Measurements from ENCODE around the gene SRPK1.
"Not testable (repeated sequence)": the region's sequence is repeated elsewhere in the genome, so short reads cannot be mapped to it uniquely, and the experiment has no call there.

The SRPK1 gene

DNA sequence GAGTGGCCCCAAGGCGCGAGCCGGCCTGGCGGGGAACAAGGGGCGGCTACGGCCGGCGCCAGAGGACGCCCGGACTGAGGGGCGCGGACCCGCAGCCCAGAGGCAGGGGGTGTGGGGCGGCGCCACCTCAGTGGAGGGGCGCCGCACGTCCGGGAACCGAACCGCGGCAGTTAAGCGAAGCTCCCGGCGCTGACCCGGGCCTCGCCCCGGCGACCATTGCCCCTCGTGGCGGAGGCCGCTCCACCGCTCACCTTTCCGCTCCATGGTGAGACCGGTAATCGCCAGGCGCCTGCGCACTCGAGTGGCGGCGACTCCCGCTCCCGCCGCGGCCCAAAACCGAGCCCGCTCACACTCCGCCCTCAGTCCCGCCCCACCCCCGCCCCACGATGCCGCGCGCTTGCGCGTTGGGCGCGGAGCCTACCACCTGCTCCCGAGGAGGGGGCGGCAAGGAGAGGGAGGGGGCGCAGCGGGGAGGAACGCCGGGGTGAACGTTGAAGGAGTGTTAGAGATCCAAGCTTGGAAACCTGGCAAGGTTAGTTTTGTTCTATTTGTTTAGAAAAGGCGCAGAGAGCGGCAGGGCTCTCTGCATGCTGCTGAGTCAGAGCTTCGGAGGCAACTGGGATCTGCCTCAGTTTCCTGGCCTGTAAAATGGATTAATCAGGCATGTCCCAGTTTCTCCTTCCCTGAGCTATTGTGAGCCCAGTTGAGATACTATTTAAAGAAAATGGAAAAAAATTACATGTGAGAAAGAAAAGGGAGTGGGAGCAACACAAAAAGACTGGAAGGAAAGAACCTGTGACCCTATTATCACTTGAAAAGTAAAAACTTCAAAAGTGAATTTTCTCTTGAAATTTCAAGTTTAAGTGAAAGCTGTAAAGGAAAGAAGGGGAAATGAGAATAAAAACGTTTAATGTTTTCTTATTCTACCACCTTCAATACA is at the start of gene SRPK1:
Gene SRPK1 (minus strand): TSS at position 306 of the 940 bp plus-strand sequence. CDS start 42 bp downstream, at position 264.
- FAIRE-seq: no peak
- peak; percentile 61 for DNase-seq (ENCODE audit: low spot score)

DNA sequence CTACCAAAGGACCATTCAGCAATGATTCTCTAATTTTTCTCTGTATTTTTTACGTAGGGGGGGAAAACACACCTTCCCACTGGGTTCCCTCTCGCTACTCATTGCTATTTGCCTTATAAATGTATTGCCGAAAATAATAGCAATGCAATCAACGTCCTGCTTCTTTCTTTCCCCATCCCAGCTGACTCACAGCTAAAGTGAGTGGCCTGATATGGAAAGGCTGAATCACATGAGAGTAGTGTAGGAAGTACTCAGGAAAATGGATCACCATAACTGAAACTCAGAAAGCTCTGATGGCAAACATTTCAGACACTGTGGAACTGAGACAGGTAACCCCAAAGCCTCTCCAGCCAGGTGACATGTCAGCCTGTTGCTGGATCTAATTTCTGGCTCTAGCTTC is 49.3 kb upstream of the SRPK1 start:
- no peak for FAIRE-seq
- DNase-seq (ENCODE audit: low spot score): no peak

DNA sequence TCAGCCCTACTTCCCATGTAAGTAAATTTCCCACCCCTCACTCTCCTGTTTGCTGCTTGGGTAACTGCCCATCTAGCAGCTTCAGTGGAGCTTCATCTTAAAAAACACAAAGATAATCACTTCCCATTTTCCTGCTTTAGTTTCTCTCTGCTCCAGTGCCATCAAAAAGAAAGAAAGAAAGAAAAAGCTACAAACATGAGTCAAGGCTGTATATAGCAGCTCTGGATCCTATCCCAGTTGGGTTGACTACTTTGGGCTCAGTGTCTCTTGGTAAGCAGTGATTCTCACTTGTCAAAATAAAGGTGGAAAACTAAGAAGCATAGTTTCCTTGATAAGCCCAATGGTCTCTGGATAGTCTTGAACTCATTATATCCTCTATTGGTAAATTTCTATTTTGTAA is 48.7 kb upstream of the SRPK1 start:
- DNase-seq (ENCODE audit: low spot score) (no peak), FAIRE-seq (no peak)

DNA sequence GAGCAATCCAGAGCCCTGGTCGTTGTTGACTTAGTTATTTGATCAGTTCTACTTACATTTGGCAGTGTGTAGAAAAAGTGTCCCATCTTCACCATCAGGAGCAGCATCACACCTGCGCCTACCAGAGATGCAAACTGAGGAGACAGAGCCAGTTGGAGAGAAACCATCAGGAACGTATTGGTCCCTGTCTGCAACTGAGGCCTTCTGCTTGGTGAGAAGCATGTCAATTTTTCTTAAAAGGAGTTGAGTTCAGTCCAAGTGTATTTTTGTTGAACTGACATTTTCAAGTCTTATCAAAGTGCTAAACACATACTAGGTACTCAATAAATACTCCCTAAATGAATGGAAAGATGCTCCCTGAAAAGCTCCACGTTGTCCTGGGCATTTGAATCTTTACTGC is 47.9 kb upstream of the SRPK1 start:
- DNase-seq (ENCODE audit: low spot score): no peak
- no peak for FAIRE-seq

DNA sequence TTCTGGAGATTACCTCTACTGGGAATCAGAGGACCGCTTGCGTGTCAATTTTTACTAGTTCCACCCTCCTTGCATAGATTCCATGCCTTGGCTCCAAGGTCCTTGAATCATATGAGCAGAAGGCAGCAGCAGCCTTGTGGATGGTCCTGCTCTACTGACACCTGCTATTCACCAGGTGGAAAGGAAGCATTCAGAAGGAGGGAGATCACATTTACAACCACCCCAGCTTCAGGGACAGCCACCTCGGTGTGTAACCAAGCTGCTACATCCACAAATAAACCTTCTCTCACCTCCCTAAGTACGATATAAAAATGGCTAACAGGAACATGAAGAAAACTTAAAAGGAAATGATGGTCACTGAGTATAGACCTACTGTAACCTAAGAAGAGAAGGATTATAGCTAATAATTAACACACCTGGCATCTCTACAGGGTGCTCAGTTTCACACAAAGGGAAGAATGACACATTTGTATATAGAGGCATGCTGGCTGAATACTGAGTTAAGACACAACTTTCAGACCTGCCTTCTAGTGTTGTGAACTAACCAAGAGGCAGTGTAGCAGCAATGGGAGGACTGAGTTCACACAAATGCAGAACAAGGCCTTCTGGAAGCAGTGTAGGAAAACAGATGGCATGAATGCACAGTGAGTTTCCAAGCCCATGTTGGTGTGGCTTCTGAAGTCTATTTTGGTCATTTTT is 46.3 kb upstream of the SRPK1 start:
- FAIRE-seq: peak; percentile 74
- peak; percentile 34 for DNase-seq (ENCODE audit: low spot score)

DNA sequence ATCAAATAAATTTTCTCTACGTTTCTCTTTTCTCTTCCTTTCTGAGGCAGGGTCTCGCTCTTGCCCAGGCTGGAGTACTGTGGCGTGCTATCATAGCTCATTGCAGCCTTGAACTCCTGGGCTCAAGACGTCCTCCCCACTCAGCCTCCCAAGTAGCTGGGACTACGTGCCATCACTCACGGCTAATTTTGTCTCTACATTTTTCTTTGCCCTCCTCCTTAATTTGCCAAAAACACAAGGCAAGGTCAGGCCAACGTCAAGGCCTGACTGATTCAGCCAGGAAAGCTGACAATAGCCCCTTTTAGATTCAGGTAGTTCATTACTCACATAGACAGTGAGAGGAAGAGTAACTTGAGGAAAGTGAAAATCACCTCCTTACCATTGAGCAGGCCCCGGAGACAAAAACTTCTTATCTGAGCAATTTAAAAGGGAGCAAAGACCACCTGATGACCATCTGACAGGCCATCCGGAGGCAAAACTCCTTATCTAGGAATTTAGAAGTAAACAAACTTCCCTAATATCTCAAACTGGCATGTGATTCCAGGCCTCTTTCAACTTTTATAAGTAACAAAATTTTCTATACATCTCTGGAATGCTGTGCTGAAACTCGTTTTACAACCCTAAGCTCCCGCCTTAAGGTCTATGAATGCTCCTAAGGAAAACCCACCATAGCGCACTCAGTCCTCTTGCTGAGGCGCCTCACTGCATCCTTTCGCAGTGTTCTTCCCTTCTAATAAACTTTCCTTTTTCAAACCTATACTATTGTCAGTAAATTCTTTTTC is 42.1 kb upstream of the SRPK1 start:
- no peak for FAIRE-seq
- DNase-seq (ENCODE audit: low spot score): no peak

DNA sequence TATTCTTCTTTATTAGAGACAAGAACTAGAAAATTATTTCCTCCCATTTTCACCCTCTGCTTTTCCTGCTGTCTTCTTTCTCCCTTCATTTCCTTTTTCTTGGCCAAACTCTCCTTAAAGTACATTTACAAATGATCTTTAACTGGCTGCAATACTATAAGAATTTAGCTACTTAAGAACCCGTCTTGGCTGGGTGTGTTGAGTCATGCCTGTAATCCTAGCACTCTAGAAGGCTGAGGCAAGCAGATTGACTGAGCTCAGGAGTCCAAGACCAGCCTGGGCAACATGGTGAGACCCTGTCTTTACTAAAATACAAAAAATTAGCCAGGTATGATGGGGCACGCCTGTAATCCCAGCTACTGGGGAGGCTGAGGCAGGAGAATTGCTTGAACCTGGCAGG is 39.3 kb upstream of the SRPK1 start:
- no peak for FAIRE-seq
- no peak for DNase-seq (ENCODE audit: low spot score)

DNA sequence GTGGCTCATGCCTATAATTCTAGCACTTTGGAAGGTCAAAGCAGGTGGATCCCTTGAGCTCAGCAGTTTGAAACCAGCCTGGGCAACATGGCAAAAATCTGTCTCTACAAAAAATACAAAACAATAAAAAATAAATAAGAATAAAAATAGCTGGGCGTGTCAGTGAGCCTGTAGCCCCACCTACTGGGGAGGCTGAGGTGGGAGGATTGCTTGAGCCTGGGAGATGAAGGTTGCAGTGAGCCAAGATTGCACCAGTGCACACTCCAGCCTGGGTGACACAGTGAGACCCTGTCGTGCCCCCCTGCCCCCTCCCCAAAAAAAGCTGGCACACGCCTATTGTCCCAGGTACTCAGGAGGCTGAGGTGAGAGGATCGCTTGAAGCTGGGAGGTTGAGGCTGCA is 35.1 kb upstream of the SRPK1 start:
- no peak for DNase-seq (ENCODE audit: low spot score)

DNA sequence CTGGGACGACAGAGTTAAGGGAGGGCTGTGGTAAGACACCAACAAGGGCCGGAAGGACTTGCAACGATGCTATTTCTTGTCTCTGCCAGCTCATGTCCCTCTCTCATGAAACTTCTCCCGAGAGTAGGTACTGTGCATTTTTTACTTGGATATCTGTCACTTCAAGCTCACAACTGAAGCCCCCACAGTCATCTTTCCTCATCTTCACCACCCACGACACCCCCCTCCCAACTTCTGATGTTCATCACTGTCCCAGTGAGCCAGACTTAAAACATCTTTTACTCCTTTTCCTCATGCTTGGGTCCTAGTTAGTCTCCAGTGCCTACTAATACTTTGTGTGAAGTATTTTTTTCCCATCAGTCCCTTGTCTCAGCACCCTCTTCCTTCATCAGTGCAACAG is 34.6 kb upstream of the SRPK1 start:
- DNase-seq (ENCODE audit: low spot score) (no peak), FAIRE-seq (no peak)

More for the DNA sequence above, 35.1 kb upstream of the SRPK1 start:
- FAIRE-seq: no peak

DNA sequence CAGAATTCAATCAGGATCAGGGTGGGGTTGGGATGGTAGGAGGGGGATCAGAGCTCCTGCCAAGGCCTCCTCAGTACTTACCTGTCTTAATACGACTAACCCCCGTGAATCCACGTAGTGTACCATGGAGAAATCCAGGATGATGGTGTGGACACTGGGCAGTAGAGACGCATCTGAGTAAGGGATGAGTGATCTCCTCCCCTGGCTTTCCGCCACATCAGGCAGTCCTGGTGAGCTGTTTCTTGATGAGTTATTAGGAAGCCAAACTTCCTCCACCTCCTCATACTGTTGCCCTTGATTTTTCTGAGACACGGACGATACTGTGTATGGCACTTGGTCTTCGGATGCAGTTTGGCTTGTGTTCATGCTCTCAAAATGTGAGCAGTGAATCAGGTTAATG is 34.2 kb upstream of the SRPK1 start:
- FAIRE-seq: no peak
- peak; percentile 7 for DNase-seq (ENCODE audit: low spot score)

DNA sequence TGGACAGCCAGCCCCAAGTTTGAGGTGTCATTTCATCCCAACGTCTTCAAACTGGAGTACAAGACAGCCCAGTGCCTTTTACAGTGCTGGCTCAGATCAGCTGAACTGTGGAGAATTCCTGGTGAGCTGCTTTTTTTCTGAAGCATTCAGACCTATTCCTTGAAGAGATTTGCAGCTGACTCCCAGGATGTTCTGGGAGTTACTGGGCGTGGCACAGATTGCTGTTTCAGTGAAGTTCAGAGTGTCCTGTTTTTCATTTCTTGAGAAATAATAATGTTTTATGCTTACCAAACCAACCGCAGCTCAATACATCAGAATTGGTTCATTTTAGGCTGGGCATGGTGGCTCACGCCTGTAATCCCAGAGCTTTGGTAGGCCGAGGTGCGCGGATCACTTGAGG is 33.4 kb upstream of the SRPK1 start:
- DNase-seq (ENCODE audit: low spot score) (no peak), FAIRE-seq (no peak)

DNA sequence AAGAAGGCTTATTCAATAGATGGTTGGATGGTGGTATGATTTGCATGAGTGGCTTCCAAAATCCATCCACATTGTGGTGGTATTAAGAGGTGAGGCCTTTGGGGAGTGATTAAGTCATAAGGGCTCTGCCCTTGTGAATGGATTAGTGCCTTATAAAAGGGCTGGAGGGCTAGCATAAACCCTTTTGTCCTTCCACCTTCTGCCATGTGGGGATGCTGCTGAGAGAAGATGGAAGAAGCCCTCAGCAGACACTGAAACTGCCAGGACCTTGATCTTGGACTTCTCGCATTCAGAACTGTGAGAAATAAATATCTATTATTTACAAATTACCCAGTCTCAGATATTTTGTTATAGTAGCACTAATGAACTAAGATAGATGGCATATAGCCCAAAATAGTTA is 27.8 kb upstream of the SRPK1 start:
- DNase-seq (ENCODE audit: low spot score): no peak
- FAIRE-seq: no peak

DNA sequence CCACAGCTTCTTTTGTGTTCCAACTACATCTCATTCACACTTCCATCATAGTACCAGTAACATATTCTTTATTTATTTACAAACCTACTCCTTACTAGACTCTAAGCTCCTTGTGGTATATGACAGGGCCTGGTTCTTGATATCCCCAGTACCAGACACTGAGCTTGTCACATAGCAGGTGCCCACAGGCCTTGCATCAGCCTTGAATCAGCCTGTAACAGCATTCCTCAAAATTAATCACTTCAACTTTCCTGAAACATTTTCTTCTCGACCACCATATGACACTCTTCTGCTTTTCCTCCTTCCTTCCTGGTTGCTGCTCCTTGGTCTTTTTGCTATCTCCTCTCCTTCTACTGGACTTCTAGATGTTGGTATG is 24.7 kb upstream of the SRPK1 start:
- no peak for FAIRE-seq

DNA sequence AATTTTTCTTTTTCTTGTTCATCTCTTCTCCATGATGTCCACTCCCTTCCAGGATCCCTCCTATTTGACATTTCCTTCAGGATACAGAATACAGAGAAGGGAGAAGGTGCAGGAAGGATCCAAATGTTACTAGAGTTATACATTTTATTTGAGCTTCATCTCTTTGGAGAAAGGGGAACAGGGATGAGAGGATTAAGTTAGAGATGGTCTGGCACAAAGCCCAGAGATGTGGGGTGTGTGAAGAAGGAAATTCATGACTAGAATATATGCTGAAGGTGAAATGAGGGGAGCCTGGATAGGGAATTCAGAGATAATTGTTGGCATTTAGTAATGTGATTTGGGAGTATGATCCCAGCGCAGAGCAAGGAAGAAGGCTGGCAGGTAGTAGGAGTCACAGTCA is 22.5 kb upstream of the SRPK1 start:
- FAIRE-seq: no peak
- DNase-seq (ENCODE audit: low spot score): no peak

More for the DNA sequence above, 24.7 kb upstream of the SRPK1 start:
- no peak for DNase-seq (ENCODE audit: low spot score)

DNA sequence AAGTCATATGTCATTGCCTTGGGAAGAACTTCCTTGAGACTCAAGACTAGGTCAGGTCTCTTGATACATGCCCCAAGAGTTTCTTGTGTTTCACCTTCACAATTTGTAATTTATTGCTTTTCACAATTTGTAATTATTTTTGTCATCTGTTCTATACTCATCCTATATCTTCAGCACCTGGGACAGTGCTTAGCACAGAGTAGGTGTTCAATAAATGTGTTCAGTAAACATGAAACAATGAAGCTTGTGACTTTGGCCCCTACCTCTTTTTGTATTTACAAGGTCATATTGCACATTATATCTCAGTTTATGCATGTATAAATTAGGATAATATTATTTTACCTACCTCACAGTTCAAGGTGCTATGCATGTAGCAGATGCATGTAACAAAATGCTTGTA is 21.5 kb upstream of the SRPK1 start:
- DNase-seq (ENCODE audit: low spot score) (no peak), FAIRE-seq (no peak)

DNA sequence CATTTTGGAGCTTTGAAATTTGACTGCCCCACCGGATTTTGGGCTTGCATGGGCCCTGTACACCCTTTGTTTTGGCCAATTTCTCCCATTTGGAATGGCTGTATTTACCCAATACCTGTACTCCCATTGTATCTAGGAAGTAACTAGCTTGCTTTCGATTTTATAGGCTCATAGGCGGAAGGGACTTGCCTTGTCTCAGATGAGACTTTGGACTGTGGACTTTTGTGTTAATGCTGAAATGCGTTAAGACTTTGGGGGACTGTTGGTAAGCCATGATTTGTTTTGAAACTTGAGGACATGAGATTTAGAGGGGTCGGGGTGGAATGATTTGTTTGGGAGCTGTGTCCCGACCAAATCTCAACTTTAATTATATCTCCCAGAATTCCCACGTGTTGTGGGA is 20.3 kb upstream of the SRPK1 start:
- FAIRE-seq; DNase-seq (ENCODE audit: low spot score): not testable (repeated sequence)

DNA sequence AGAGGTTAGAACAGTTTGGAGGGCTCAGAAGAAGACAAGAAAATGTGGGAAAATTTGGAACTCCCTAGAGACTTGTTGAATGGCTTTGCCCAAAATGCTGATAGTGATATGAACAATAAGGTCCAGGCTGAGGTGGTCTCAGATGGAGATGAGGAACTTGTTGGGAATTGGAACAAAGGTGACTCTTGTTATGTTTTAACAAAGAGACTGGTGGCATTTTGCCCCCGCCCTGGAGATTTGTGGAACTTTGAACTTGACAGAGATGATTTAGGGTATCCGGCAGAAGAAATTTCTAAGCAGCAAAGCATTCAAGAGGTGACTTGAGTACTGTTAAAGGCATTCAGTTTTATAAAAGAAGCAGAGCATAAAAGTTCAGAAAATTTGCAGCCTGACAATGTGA is 19.1 kb upstream of the SRPK1 start:
- not testable (repeated sequence) for DNase-seq (ENCODE audit: low spot score); FAIRE-seq

DNA sequence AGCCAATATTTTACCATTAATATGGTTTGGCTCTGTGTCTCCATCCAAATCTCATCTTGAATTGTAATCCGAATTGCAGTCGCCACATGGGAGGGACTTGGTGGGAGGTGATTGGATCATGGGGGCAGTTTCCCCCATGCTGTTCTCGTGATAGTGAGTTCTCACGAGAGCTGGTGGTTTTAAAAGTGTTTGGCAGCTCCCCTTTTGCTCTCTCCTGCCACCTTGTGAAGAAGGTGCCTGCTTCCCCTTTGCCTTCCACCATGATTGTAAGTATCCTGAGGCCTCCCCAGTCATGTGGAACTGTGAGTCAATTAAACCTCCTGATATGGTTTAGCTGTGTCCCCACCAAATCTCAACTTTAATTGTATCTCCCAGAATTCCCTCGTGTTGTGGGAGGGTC is 18.4 kb upstream of the SRPK1 start:
- FAIRE-seq: not testable (repeated sequence)

DNA sequence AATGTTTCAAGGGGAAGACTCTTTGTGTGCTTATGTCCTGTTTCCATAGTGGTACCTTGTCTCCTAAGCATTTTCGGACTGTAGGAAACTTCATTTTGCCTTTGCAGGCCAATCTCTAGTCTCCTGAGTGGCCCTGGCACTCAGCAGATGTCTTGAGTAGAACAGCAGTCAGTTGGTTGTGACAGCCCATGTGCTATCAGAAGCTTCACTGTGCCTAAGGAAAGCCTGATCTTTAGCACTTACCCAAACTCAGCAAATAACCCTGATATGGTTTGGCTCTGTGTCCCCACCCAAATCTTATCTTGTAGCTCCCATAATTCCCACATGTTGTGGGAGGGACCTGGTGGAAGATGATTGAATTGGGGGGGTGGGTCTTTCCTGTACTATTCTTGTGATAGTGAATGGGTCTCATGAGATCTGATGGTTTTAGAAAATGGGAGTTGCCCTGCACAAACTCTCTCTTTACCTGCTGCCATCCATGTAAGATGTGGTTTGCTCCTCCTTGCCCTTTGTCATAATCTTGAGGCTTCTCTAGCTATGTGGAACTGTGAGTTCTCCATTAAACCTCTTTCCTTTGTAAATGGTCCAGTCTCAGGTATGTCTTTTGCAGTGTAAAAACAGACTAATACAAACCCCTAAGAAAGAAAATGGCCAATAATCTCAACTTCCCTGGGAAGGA is 15.9 kb upstream of the SRPK1 start:
- no peak for FAIRE-seq
- DNase-seq (ENCODE audit: low spot score): no peak

More for the DNA sequence above, 18.4 kb upstream of the SRPK1 start:
- not testable (repeated sequence) for DNase-seq (ENCODE audit: low spot score)

DNA sequence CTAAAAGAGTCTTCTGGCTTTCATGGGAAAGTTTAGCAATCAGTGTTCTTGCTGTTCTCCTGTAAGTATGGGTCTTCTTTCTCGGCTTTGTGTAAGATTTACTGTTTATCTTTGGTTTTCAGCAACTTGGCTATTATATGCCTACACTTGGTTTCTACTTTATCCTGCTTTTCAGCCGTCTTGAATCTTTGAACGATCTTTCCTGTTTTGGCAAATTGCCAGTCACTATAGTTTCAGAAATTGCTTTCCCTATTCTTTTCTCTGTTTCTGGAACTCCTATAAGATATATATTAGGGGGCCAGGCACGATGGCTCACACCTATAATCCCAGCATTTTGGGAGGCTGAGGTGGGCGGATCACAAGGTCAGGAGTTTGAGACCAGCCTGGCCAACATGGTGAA is 14.6 kb upstream of the SRPK1 start:
- no peak for FAIRE-seq
- DNase-seq (ENCODE audit: low spot score): no peak

DNA sequence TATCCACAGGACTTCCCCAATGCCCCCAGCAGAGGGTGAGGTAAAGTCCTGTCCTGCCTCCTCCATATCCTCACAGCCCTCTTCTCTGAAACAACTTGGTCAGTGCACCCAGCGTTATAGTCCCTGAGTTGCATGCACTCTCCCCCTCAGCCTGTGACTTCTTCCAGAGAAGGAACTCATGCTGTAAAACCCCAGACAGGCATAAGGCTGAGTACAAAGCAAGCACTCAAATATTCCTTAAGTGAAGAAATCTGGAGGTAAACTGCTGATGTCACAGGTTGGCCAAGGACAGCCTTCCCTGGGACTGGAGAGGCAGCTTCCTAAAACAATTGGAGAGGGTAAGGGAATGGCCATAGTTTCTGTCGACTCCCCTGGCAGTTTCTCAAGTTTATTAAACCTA is 12.9 kb upstream of the SRPK1 start:
- FAIRE-seq: no peak

More for the DNA sequence above, 12.9 kb upstream of the SRPK1 start:
- DNase-seq (ENCODE audit: low spot score): no peak
